ENCODE results near the gene RPS19BP1.

RPS19BP1 gene

DNA sequence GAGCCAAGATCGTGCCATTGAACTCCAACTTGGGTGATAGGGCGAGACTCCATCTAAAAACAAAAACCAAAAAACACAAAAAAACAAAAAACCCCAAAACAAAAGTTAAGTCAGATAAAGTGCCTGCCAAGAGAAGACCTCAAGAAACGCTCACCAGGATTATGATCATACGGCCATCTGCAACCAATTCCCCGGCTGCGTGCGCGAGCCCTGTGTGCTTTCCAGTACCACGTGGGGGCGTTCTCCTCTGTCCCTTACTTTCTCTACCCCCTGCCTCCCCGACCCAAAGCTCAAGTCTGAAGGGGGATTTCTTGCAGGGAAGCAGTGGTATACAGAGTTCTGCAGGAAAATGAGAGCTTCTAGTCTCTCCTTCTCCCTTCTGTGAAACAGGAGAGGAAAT lies 10.5 kb upstream of the RPS19BP1 start:
- Histone ChIP-seq H3K4me1 (ENCODE audit: control insufficient read depth in 2 of 2, insufficient read depth in 2 of 2, low read length in 2 of 2) (no peaks in the 10 kb centered on the region), H3K4me3 (ENCODE audit: low read length in 2 of 2) (no peak overlapping the region), H3K9me3 (ENCODE audit: control insufficient read depth in 2 of 2, low read length in 2 of 2) (peaks cover 0 to 2% of the 10 kb centered on the region in 2 donors), H3K36me3 (ENCODE audit: control insufficient read depth in 2 of 2, insufficient read depth in 2 of 2, low read length in 2 of 2) (no peaks in the 10 kb centered on the region), H3K27ac (ENCODE audit: low read depth in 2 of 2, low read length in 2 of 2) (no peak overlapping the region), H3K27me3 (ENCODE audit: control insufficient read depth in 2 of 2, insufficient read depth in 2 of 2, low read length in 2 of 2) (peaks cover 2 to 8% of the 10 kb centered on the region in 2 donors), H3K9ac (ENCODE audit: low read depth in 1 of 2, low read length in 2 of 2) (no peak overlapping the region)

GRCh38 chr22:39537975-39538374 lies 5.4 kb upstream of the RPS19BP1 start:
- no peaks in the 10 kb centered on the region for H3K36me3 ChIP-seq (ENCODE audit: control insufficient read depth in 2 of 2, insufficient read depth in 2 of 2, low read length in 2 of 2)
- no peak overlapping the region for H3K27ac ChIP-seq (ENCODE audit: low read depth in 2 of 2, low read length in 2 of 2)

DNA sequence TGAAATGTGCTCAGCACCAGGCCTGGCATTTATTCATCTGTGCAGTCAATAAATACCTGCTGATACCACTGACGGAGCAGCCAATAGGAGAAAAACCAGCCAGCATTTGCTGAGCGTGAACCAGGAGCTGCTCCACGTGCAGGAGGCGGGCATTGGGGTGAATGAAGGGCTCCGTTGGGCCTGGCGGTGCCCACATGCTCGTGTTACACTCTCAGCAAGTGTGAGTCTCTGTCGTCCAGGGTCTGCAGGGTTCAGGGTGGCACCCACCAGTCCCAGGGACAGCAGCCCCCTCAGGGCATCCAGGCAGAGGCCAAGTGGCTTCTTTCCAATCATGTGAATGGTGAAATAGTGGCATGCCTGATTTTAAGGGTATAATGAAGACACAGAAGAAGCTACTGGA lies 4.2 kb upstream of the RPS19BP1 start:
- Histone ChIP-seq H3K27ac (ENCODE audit: low read depth in 2 of 2, low read length in 2 of 2) (no peak overlapping the region), H3K27me3 (ENCODE audit: control insufficient read depth in 2 of 2, insufficient read depth in 2 of 2, low read length in 2 of 2) (no peaks in the 10 kb centered on the region), H3K9me3 (ENCODE audit: control insufficient read depth in 2 of 2, low read length in 2 of 2) (no peaks in the 10 kb centered on the region), H3K4me3 (ENCODE audit: low read length in 2 of 2) (no peak overlapping the region), H3K9ac (ENCODE audit: low read depth in 1 of 2, low read length in 2 of 2) (no peak overlapping the region), H3K36me3 (ENCODE audit: control insufficient read depth in 2 of 2, insufficient read depth in 2 of 2, low read length in 2 of 2) (no peaks in the 10 kb centered on the region), H3K4me1 (ENCODE audit: control insufficient read depth in 2 of 2, insufficient read depth in 2 of 2, low read length in 2 of 2) (peaks cover 8 to 11% of the 10 kb centered on the region in 2 donors)

More at GRCh38 chr22:39537975-39538374, 5.4 kb upstream of the RPS19BP1 start:
- H3K4me3 ChIP-seq (ENCODE audit: low read length in 2 of 2), result no peak overlapping the region
- H3K4me1 ChIP-seq (ENCODE audit: control insufficient read depth in 2 of 2, insufficient read depth in 2 of 2, low read length in 2 of 2), result peaks cover 6% of the 10 kb centered on the region in 2 donors
- H3K9me3 ChIP-seq (ENCODE audit: control insufficient read depth in 2 of 2, low read length in 2 of 2), result no peaks in the 10 kb centered on the region
- no peak overlapping the region for H3K9ac ChIP-seq (ENCODE audit: low read depth in 1 of 2, low read length in 2 of 2)
- H3K27me3 ChIP-seq (ENCODE audit: control insufficient read depth in 2 of 2, insufficient read depth in 2 of 2, low read length in 2 of 2), result no peaks in the 10 kb centered on the region

- Histone ChIP-seq H3K4me3 (ENCODE audit: low read length in 2 of 2) (no peak overlapping the region), H3K27ac (ENCODE audit: low read depth in 2 of 2, low read length in 2 of 2) (no peak overlapping the region), H3K4me1 (ENCODE audit: control insufficient read depth in 2 of 2, insufficient read depth in 2 of 2, low read length in 2 of 2) (peaks cover 15 to 18% of the 10 kb centered on the region in 2 donors), H3K27me3 (ENCODE audit: control insufficient read depth in 2 of 2, insufficient read depth in 2 of 2, low read length in 2 of 2) (no peaks in the 10 kb centered on the region), H3K9me3 (ENCODE audit: control insufficient read depth in 2 of 2, low read length in 2 of 2) (no peaks in the 10 kb centered on the region), H3K36me3 (ENCODE audit: control insufficient read depth in 2 of 2, insufficient read depth in 2 of 2, low read length in 2 of 2) (peaks cover under 1 to 2% of the 10 kb centered on the region in 2 donors), H3K9ac (ENCODE audit: low read depth in 1 of 2, low read length in 2 of 2) (no peak overlapping the region)
Measured at GRCh38 chr22:39535831-39536449, 3.4 kb upstream of the RPS19BP1 start.

- H3K27ac ChIP-seq (ENCODE audit: low read depth in 2 of 2, low read length in 2 of 2), result no peak overlapping the region
- no peaks in the 10 kb centered on the region for H3K9me3 ChIP-seq (ENCODE audit: control insufficient read depth in 2 of 2, low read length in 2 of 2)
- H3K4me1 ChIP-seq (ENCODE audit: control insufficient read depth in 2 of 2, insufficient read depth in 2 of 2, low read length in 2 of 2), result peaks cover 18 to 21% of the 10 kb centered on the region in 2 donors
- no peaks in the 10 kb centered on the region for H3K27me3 ChIP-seq (ENCODE audit: control insufficient read depth in 2 of 2, insufficient read depth in 2 of 2, low read length in 2 of 2)
- no peak overlapping the region for H3K9ac ChIP-seq (ENCODE audit: low read depth in 1 of 2, low read length in 2 of 2)
- no peak overlapping the region for H3K4me3 ChIP-seq (ENCODE audit: low read length in 2 of 2)
- peaks cover 3 to 5% of the 10 kb centered on the region in 2 donors for H3K36me3 ChIP-seq (ENCODE audit: control insufficient read depth in 2 of 2, insufficient read depth in 2 of 2, low read length in 2 of 2)
Measured at GRCh38 chr22:39535357-39535725, 2.8 kb upstream of the RPS19BP1 start.

DNA sequence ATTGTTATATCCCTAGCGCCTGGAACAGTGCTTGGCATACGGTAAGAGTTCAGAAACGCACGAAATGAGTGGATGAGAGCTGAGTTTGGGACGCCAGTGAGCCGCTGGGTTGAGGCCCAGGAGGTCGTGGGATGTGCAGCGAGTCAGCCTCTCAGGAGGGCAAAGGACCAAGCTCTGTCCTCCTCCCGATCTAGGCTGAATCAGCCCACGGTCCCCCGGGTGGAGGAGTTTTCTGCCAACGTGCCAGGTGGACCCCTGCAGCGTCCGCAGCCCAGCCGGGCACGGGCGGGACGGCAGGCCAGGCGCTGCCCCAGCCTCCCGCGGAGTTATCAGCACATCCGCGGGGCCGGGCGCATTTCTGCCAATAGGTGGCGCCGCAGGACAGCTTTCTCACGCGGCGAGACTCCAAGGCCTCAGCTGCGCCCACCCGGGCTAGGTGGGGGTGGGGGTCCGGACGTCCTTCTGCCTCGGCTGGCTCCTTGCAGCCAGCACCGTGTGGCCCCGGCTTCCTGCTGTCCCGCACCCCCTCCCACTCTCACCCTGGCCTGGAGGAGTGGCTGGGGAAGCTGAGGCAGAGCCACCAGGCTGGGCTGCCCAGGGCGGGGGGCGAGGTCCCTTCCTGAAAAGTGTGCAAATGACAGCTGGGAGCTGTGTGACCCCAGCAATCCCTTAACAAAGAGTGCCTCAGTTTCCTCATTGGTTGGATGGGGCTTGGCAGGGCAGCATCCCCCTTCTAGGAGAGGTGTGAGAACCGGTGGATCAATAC lies 2.2 kb upstream of the RPS19BP1 start:
- no peak overlapping the region for H3K27ac ChIP-seq (ENCODE audit: low read depth in 2 of 2, low read length in 2 of 2)
- peak overlapping the region in 1 of 2 donors; percentile 50 for H3K4me3 ChIP-seq (ENCODE audit: low read length in 2 of 2)
- no peaks in the 10 kb centered on the region for H3K27me3 ChIP-seq (ENCODE audit: control insufficient read depth in 2 of 2, insufficient read depth in 2 of 2, low read length in 2 of 2)
- H3K4me1 ChIP-seq (ENCODE audit: control insufficient read depth in 2 of 2, insufficient read depth in 2 of 2, low read length in 2 of 2), result peaks cover 22% of the 10 kb centered on the region in 2 donors
- peak overlapping the region in 1 of 2 donors; percentile 32 for H3K9ac ChIP-seq (ENCODE audit: low read depth in 1 of 2, low read length in 2 of 2)
- no peaks in the 10 kb centered on the region for H3K9me3 ChIP-seq (ENCODE audit: control insufficient read depth in 2 of 2, low read length in 2 of 2)
- peaks cover 3 to 9% of the 10 kb centered on the region in 2 donors for H3K36me3 ChIP-seq (ENCODE audit: control insufficient read depth in 2 of 2, insufficient read depth in 2 of 2, low read length in 2 of 2)

- Histone ChIP-seq H3K36me3 (ENCODE audit: control insufficient read depth in 2 of 2, insufficient read depth in 2 of 2, low read length in 2 of 2) (peaks cover 3 to 14% of the 10 kb centered on the region in 2 donors), H3K4me1 (ENCODE audit: control insufficient read depth in 2 of 2, insufficient read depth in 2 of 2, low read length in 2 of 2) (peaks cover 28% of the 10 kb centered on the region in 2 donors), H3K4me3 (ENCODE audit: low read length in 2 of 2) (no peak overlapping the region), H3K9ac (ENCODE audit: low read depth in 1 of 2, low read length in 2 of 2) (no peak overlapping the region), H3K27me3 (ENCODE audit: control insufficient read depth in 2 of 2, insufficient read depth in 2 of 2, low read length in 2 of 2) (no peaks in the 10 kb centered on the region), H3K9me3 (ENCODE audit: control insufficient read depth in 2 of 2, low read length in 2 of 2) (no peaks in the 10 kb centered on the region), H3K27ac (ENCODE audit: low read depth in 2 of 2, low read length in 2 of 2) (no peak overlapping the region)
Measured at GRCh38 chr22:39534092-39534506, 1.6 kb upstream of the RPS19BP1 start.

DNA sequence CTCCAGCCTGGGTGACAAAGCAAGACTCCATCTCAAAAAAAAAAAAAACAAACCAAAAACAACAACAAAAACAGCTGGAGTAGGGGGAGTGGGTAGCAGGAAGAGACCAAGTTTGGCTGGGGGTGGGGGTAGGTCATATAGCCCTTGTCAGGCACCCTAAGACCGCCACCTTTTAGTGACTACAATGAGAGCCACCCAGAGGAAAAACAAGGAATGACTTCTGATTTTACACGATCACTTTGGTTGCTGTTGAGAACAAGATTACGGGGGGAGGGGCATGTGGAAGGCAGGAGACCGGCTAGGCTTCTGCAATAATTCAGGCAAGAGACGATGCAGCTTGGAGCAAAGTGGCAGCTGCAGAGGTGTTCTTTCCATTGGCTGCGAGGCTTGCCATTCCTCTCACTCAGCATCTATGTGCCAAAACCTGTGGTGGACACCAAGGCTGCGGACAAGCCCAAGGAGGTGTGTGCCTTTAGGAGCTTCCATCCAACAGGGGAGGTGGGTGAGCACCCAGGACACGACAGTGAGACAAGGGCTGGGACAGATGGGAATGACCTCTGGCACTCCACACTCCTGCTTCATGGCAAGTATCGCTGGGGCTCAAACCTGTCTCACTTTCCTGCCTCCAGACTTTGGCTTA lies 1.7 kb downstream of the RPS19BP1 start:
- H3K9ac ChIP-seq (ENCODE audit: low read depth in 1 of 2, low read length in 2 of 2), result peak overlapping the region in 1 of 2 donors; percentile 13
- no peak overlapping the region for H3K27ac ChIP-seq (ENCODE audit: low read depth in 2 of 2, low read length in 2 of 2)
- H3K4me1 ChIP-seq (ENCODE audit: control insufficient read depth in 2 of 2, insufficient read depth in 2 of 2, low read length in 2 of 2), result peaks cover 47 to 52% of the 10 kb centered on the region in 2 donors
- peaks cover 3 to 21% of the 10 kb centered on the region in 2 donors for H3K36me3 ChIP-seq (ENCODE audit: control insufficient read depth in 2 of 2, insufficient read depth in 2 of 2, low read length in 2 of 2)
- no peaks in the 10 kb centered on the region for H3K27me3 ChIP-seq (ENCODE audit: control insufficient read depth in 2 of 2, insufficient read depth in 2 of 2, low read length in 2 of 2)
- peak overlapping the region in 1 of 2 donors; percentile 24 for H3K4me3 ChIP-seq (ENCODE audit: low read length in 2 of 2)
- no peaks in the 10 kb centered on the region for H3K9me3 ChIP-seq (ENCODE audit: control insufficient read depth in 2 of 2, low read length in 2 of 2)

DNA sequence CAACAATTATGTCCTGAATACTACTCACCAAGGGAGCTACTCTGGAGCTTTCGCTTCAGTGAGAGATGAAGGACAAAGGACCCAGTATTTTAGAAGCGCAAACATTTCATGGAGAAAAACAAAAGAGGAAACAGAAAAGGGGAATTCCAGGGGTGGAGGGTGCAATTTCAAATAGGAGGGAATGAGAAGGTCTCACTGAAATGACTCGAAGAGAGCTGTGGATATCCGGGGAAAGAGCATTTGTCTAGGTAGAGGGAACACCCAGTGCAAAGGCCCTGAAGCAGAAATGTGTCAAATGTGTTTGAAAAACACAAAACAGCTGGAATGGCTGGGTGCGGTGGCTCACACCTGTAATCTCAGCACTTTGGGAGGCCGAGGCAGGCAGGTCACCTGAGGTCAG lies 2.4 kb downstream of the RPS19BP1 start:
- peaks cover 47 to 52% of the 10 kb centered on the region in 2 donors for H3K4me1 ChIP-seq (ENCODE audit: control insufficient read depth in 2 of 2, insufficient read depth in 2 of 2, low read length in 2 of 2)

GRCh38 chr22:39529487-39529851 lies 3.1 kb downstream of the RPS19BP1 start:
- Histone ChIP-seq H3K9ac (ENCODE audit: low read depth in 1 of 2, low read length in 2 of 2) (no peak overlapping the region), H3K4me3 (ENCODE audit: low read length in 2 of 2) (peak overlapping the region; percentile 54 to 59), H3K36me3 (ENCODE audit: control insufficient read depth in 2 of 2, insufficient read depth in 2 of 2, low read length in 2 of 2) (peaks cover 5 to 30% of the 10 kb centered on the region in 2 donors), H3K27me3 (ENCODE audit: control insufficient read depth in 2 of 2, insufficient read depth in 2 of 2, low read length in 2 of 2) (no peaks in the 10 kb centered on the region), H3K9me3 (ENCODE audit: control insufficient read depth in 2 of 2, low read length in 2 of 2) (no peaks in the 10 kb centered on the region), H3K4me1 (ENCODE audit: control insufficient read depth in 2 of 2, insufficient read depth in 2 of 2, low read length in 2 of 2) (peaks cover 45 to 48% of the 10 kb centered on the region in 2 donors), H3K27ac (ENCODE audit: low read depth in 2 of 2, low read length in 2 of 2) (peak overlapping the region in 1 of 2 donors; percentile 89)

More for the DNA sequence above, 2.4 kb downstream of the RPS19BP1 start:
- peak overlapping the region in 1 of 2 donors; percentile 20 for H3K4me3 ChIP-seq (ENCODE audit: low read length in 2 of 2)
- no peaks in the 10 kb centered on the region for H3K27me3 ChIP-seq (ENCODE audit: control insufficient read depth in 2 of 2, insufficient read depth in 2 of 2, low read length in 2 of 2)
- H3K36me3 ChIP-seq (ENCODE audit: control insufficient read depth in 2 of 2, insufficient read depth in 2 of 2, low read length in 2 of 2), result peaks cover 3 to 26% of the 10 kb centered on the region in 2 donors
- H3K9ac ChIP-seq (ENCODE audit: low read depth in 1 of 2, low read length in 2 of 2), result no peak overlapping the region
- H3K9me3 ChIP-seq (ENCODE audit: control insufficient read depth in 2 of 2, low read length in 2 of 2), result no peaks in the 10 kb centered on the region
- H3K27ac ChIP-seq (ENCODE audit: low read depth in 2 of 2, low read length in 2 of 2), result no peak overlapping the region

Data from mucosa of rectum (tissue), 2 donors.